Measurements from ENCODE around the gene ZNF346.

The ZNF346 gene

DNA sequence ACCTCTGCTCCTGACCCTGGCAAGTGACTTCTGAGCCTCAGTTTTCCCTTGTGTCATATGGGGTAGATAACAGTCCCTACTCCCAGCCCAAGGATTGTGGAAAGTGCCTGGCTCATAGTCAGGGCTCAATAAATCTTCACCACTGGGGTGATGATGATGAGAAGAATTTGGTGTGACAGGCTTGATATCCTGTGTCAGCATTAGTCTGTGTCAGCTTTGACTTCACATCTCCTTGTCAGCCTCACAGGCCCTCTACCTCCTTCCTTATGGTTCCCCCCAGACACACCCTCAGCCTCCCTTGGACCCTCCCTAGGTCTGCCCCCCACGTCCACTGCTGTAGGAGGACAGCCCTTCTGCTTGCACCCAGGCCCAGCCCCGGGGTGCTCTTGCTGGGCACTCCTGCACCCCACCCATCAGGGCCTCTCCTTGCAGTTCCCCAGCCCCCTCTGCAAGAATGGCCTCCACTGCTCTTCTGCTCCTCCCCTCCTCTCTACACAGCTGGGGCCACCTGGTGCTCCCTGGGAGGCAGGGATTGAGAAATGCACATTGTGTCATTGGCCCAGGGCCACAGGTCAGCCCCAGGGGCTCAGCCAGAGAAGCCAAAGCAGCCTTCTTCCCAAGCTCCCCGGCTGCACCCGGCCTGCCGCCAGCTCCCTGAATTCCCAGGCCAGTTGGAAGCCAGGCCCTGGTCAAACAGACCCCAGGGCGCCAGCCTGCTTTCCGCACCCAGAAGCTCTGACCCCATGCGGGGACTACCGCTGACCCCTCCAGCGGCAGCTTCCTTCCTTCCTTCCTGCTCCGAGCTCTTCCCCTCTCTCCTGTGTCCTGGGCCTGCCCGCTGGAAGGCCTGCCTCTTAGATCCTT, 72.0 kb downstream of the ZNF346 start:
- no peak for DNase-seq (ENCODE audit: low read depth)
- TF ChIP-seq, protein P1, sequence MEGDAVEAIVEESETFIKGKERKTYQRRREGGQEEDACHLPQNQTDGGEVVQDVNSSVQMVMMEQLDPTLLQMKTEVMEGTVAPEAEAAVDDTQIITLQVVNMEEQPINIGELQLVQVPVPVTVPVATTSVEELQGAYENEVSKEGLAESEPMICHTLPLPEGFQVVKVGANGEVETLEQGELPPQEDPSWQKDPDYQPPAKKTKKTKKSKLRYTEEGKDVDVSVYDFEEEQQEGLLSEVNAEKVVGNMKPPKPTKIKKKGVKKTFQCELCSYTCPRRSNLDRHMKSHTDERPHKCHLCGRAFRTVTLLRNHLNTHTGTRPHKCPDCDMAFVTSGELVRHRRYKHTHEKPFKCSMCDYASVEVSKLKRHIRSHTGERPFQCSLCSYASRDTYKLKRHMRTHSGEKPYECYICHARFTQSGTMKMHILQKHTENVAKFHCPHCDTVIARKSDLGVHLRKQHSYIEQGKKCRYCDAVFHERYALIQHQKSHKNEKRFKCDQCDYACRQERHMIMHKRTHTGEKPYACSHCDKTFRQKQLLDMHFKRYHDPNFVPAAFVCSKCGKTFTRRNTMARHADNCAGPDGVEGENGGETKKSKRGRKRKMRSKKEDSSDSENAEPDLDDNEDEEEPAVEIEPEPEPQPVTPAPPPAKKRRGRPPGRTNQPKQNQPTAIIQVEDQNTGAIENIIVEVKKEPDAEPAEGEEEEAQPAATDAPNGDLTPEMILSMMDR (conservative IDR thresholded peaks at IDR 0.05; ENCODE audit: low read depth, low read length) = no peak
- H3K4me3 ChIP-seq (ENCODE audit: low read length) = no peak overlapping the region

DNA sequence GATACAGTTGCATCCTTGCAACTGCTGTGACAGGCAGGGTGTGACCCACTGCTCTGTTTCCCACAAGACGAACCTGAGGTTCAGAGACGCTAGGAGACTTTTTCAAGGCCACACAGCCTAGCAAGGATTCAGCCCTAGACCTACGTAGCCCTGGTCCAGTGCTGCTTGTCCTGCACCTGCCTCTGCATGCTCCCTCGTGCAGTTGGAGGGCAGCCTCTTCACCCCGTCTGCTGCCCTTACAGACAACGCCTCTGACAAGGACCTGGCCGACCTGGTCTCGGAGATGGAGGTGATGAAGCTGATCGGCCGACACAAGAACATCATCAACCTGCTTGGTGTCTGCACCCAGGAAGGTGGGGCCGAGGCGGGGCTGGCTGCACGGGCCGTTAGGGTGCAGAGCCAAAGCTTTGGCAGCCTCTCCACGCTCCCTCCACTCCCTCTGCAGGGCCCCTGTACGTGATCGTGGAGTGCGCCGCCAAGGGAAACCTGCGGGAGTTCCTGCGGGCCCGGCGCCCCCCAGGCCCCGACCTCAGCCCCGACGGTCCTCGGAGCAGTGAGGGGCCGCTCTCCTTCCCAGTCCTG, 72.7 kb downstream of the ZNF346 start:
- DNase-seq (ENCODE audit: low read depth) = no peak
- TF ChIP-seq, protein P1 (conservative IDR thresholded peaks at IDR 0.05; ENCODE audit: low read depth, low read length) = no peak

DNA sequence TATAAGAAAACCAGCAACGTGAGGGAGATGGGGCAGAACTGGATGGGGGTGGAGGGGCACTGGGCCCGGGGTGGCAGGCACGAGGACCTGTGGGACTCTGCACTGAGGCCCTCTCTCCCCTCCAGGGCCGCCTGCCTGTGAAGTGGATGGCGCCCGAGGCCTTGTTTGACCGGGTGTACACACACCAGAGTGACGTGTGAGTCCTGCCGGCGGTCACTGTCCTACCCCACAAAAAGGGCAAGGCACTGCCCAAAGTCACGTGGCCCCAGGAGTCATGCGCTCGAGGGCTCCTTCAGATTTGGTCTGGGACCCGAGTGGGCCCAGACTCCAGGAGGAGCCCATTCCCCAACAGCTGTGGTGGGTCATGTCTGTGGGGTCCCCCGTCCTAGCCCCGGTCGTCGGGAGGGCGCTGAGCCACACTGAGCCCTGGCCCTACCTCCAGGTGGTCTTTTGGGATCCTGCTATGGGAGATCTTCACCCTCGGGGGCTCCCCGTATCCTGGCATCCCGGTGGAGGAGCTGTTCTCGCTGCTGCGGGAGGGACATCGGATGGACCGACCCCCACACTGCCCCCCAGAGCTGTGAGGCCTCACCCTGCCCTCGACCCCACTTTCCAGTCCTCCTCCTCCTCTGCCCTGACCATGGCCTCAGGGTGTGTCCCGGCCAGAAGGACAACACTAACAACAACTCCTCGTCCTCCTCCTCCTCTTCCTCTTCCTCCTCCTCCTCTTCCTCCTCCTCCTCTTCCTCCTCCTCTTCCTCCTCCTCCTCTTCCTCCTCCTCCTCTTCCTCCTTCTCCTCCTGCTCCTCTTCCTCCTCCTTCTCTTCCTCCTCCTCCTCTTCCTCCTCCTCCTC, 73.9 kb downstream of the ZNF346 start:
- TF ChIP-seq, protein P1 (conservative IDR thresholded peaks at IDR 0.05; ENCODE audit: low read depth, low read length) = no peak
- H3K4me3 ChIP-seq (ENCODE audit: low read length) = no peak overlapping the region
- DNase-seq (ENCODE audit: low read depth) = no peak

More for the DNA sequence above, 72.7 kb downstream of the ZNF346 start:
- no peak overlapping the region for H3K4me3 ChIP-seq (ENCODE audit: low read length)

DNA sequence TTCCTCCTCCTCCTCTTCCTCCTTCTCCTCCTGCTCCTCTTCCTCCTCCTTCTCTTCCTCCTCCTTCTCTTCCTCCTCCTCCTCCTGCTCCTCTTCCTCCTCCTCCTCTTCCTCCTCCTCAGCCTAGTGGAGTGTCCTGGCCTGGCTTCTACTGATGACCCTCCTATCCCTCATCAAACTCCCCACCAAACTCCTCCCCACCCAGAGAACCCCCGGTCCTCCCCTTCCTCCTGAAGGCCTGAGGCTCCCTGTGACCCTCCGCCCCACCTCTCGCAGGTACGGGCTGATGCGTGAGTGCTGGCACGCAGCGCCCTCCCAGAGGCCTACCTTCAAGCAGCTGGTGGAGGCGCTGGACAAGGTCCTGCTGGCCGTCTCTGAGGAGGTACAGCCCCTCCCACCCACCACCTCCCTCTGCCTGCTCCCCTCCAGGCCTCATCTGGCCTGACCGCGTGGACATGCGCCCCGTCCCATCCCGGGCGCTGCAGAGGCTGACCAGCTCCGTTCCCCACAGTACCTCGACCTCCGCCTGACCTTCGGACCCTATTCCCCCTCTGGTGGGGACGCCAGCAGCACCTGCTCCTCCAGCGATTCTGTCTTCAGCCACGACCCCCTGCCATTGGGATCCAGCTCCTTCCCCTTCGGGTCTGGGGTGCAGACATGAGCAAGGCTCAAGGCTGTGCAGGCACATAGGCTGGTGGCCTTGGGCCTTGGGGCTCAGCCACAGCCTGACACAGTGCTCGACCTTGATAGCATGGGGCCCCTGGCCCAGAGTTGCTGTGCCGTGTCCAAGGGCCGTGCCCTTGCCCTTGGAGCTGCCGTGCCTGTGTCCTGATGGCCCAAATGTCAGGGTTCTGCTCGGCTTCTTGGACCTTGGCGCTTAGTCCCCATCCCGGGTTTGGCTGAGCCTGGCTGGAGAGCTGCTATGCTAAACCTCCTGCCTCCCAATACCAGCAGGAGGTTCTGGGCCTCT, 74.8 kb downstream of the ZNF346 start:
- no peak for DNase-seq (ENCODE audit: low read depth)
- TF ChIP-seq, protein P1 (conservative IDR thresholded peaks at IDR 0.05; ENCODE audit: low read depth, low read length) = no peak
- no peak overlapping the region for H3K4me3 ChIP-seq (ENCODE audit: low read length)

DNA sequence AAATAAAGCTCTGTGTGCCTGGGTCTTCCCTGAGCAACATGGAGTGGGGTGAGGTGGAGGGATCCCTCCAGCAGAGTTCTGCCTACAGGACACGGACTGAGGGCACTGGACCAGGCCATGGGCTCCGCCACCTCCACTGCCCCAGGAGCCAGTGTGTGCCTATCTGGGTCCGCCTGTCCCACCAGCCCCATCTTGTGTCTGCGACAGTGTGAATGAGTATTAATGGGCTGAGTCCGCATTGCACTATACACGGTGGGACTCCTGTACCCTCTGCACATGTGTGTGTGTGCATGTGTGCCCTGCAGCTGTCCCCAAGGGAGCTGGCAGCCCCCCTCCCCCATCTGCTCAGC, 75.6 kb downstream of the ZNF346 start:
- H3K4me3 ChIP-seq (ENCODE audit: low read length) = no peak overlapping the region
- TF ChIP-seq, protein P1 (conservative IDR thresholded peaks at IDR 0.05; ENCODE audit: low read depth, low read length) = no peak
- DNase-seq (ENCODE audit: low read depth) = no peak

DNA sequence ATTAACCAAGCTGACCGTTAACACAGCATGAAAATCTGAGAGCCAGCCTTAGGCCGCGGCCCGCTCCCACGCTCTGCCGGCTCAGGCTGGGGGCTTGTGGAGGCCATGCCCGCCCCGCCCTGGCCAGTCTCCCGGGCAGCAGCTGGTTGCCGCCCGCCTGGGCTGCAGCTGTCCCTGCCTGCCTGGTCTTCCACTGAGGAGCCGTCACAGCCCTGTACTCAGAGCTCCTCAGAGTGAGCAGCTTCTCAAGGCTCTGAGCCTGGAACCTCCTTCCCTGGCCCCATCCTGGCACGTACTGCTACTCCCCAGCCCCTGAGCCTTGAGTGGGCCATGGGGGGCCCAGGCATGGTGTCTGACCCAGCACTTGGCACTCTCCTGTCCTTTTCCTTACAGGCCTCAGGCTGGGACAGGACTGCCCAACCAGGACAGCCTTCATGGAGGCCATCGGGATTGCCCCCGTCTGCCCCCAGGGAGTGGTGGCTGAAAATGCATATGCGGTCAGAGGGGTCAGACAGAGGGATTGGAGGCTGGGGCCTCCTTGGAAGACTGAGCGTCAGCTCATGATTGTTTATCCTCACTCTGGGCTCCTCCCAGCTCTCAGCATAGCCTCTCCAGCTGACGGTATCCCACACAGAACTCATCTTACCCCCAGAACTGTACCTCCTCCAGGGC, 76.1 kb downstream of the ZNF346 start:
- TF ChIP-seq, protein P1 (conservative IDR thresholded peaks at IDR 0.05; ENCODE audit: low read depth, low read length) = no peak
- DNase-seq (ENCODE audit: low read depth) = no peak
- no peak overlapping the region for H3K4me3 ChIP-seq (ENCODE audit: low read length)

Measured in retinal pigment epithelial cell (primary cell).